Chondrocyte (in vitro differentiated cells): Measurements from ENCODE around the gene EARS2. TPM values are rescaled to one million over a fixed set of nuclear protein-coding genes. Genes with fewer than 3 reads are reported as not detected.

Source experiments
- DNase-seq: peaks from one replicate; pipeline ENCODE4 v3.0.0; 2021; ENCODE audit warnings: mixed read lengths, low spot score
- H3K27ac Mint-ChIP-seq: one replicate; pipeline ENCODE4 v1.8.0; 2021; ENCODE audit warnings: mild to moderate bottlenecking, moderate library complexity, mixed read lengths; ENCODE audit not compliant: unreplicated experiment
- H3K27me3 Mint-ChIP-seq: 2 replicates; pipeline ENCODE4 v1.8.0; 2021; ENCODE audit warnings: low read depth, mixed read lengths
- H3K36me3 Mint-ChIP-seq: 2 replicates; pipeline ENCODE4 v1.8.0; 2021; ENCODE audit warnings: low read depth, mixed read lengths
- H3K4me1 Mint-ChIP-seq: 2 replicates; pipeline ENCODE4 v1.8.0; 2021; ENCODE audit warnings: low read depth, mild to moderate bottlenecking, mixed read lengths
- H3K4me3 Mint-ChIP-seq: one replicate; pipeline ENCODE4 v1.8.0; 2021; ENCODE audit warnings: mild to moderate bottlenecking, moderate library complexity, mixed read lengths; ENCODE audit not compliant: unreplicated experiment
- H3K9me3 Mint-ChIP-seq: 2 replicates; pipeline ENCODE4 v1.8.0; 2021; ENCODE audit warnings: low read depth, mixed read lengths
- CTCF ChIP-seq: fragments of 200-600 bp; sonication (generic); IDR thresholded peaks from 2 replicates; pipeline ENCODE4 v1.5.0; 2021; ENCODE audit warnings: antibody characterized with exemption, mild to moderate bottlenecking, moderate library complexity
- total RNA-seq: library from RNA; stranded (reverse); gene quantifications from 3 replicates; pipeline ENCODE4 v1.2.1, GENCODE V29; 2021

The EARS2 gene
- total RNA-seq, 1 donor from 2014 or later, result 13.9 TPM

GRCh38 chr16:23523876-23524385 lies 33.2 kb downstream of the EARS2 start:
- Mint-ChIP-seq H3K36me3 (peaks cover 36% of the 10 kb centered on the region), H3K27ac (no peak overlapping the region), H3K4me1 (peaks cover 3% of the 10 kb centered on the region), H3K4me3 (no peak overlapping the region), H3K27me3 (no peaks in the 10 kb centered on the region), H3K9me3 (no peaks in the 10 kb centered on the region)
- no peak for DNase-seq
- no peak for TF ChIP-seq CTCF

DNA sequence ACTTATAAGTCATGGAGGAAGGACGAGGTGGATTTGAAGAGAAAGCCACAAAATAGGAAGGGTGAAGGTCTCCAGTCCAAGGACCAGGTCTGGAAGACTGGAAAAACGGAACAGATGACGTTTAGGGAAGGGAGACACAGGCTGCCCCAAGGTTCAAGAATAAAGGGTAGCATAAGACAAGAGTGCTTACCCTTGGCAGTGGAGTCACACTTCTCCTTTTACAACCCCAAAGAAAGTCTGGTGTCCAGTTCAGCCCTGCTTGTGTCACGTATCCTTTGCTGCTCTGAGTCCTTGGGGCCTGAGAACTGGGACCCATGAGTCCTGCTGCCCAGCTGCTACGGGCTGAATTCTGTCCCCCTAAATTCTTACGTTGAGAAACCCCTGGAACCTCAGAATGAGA lies 33.8 kb downstream of the EARS2 start:
- Mint-ChIP-seq H3K36me3 (peaks cover 36% of the 10 kb centered on the region), H3K4me3 (no peak overlapping the region), H3K27me3 (no peaks in the 10 kb centered on the region), H3K4me1 (peaks cover 3% of the 10 kb centered on the region), H3K27ac (no peak overlapping the region), H3K9me3 (no peaks in the 10 kb centered on the region)
- no peak for DNase-seq
- no peak for TF ChIP-seq CTCF

GRCh38 chr16:23521965-23522364 lies 35.2 kb downstream of the EARS2 start:
- peaks cover 33% of the 10 kb centered on the region for H3K36me3 Mint-ChIP-seq
- H3K27ac Mint-ChIP-seq, result no peak overlapping the region
- H3K4me1 Mint-ChIP-seq, result peaks cover 3% of the 10 kb centered on the region
- no peak for DNase-seq
- no peak for TF ChIP-seq CTCF
- no peak overlapping the region for H3K4me3 Mint-ChIP-seq
- no peaks in the 10 kb centered on the region for H3K9me3 Mint-ChIP-seq
- H3K27me3 Mint-ChIP-seq, result no peaks in the 10 kb centered on the region

DNA sequence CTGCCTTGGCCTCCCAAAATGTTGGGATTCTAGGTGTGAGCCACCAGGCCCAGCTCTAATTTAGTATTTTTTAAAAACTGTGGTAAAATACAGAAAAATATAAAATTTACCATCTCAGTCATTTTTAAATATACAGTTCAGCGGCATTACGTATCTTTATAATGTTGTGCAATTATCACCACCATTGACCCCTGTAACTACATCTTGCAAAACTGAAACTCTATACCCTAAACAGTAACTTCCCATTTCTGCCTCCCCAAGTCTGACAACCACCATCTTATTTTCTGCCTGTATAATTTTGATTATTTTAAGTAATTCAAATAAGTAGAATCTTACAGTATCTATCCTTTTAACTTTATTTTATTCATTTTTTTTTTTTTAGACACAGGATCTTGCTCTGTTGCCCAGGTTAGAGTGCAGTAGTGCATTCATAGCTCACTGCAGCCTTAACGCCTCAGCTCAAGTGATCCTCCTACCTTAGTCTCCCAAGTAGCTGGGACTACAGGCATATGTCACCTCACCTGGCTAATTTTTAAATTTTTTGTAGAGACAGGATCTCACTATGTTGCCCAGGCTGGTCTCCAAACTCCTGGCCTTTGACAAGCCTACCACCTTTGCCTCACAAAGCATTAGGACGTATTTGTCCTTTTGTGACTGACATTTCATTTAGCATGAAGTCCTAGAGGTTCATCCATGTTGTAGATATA lies 36.0 kb downstream of the EARS2 start:
- DNase-seq, result no peak
- Mint-ChIP-seq H3K4me3 (no peak overlapping the region), H3K9me3 (no peaks in the 10 kb centered on the region), H3K36me3 (peaks cover 35% of the 10 kb centered on the region), H3K4me1 (peaks cover 3% of the 10 kb centered on the region), H3K27me3 (no peaks in the 10 kb centered on the region), H3K27ac (no peak overlapping the region)
- no peak for TF ChIP-seq CTCF

DNA sequence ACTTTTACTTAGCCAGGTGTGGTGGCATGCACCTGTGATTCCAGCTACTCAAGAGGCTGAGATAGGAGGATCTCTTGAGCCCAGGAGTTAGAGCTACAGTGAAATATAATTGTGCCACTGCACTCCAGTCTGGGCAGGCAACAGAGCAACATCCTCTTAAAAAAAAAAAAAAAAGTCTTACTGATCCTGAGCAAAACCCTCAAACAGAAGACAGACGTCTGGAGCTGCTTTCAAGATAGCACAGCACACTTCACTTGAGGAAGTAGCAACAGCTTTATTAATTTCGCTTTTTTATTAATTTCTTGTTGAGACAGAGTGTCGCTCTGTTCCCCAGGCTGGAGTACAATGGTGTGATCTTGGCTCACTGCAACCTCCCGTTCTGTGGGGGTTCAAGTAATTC lies 36.6 kb downstream of the EARS2 start:
- TF ChIP-seq CTCF, result no peak
- no peaks in the 10 kb centered on the region for H3K27me3 Mint-ChIP-seq
- H3K27ac Mint-ChIP-seq, result no peak overlapping the region
- peaks cover 37% of the 10 kb centered on the region for H3K36me3 Mint-ChIP-seq
- no peak overlapping the region for H3K4me3 Mint-ChIP-seq
- no peak for DNase-seq
- no peaks in the 10 kb centered on the region for H3K9me3 Mint-ChIP-seq
- H3K4me1 Mint-ChIP-seq, result peaks cover 3% of the 10 kb centered on the region
